ENCODE data around the gene XPR1.
"Not testable (repeated sequence)": the region's sequence is repeated elsewhere in the genome, so short reads cannot be mapped to it uniquely, and the experiment has no call there.

XPR1 gene

GRCh38 chr1:180785291-180785690, 153.5 kb downstream of the XPR1 start:
- DNase-seq (ENCODE audit: low read depth in 2 of 2) = no peak

GRCh38 chr1:180785887-180786286, 154.1 kb downstream of the XPR1 start:
- DNase-seq (ENCODE audit: low read depth in 2 of 2) = no peak

- DNase-seq (ENCODE audit: low read depth in 2 of 2) = no peak
These were observed 154.8 kb downstream of the XPR1 start for GRCh38 chr1:180786624-180787023.

GRCh38 chr1:180787628-180788307, 155.9 kb downstream of the XPR1 start:
- DNase-seq (ENCODE audit: low read depth in 2 of 2) = no peak

GRCh38 chr1:180789460-180789859, 157.6 kb downstream of the XPR1 start:
- no peak for DNase-seq (ENCODE audit: low read depth in 2 of 2)

GRCh38 chr1:180791152-180791551, 159.3 kb downstream of the XPR1 start:
- not testable (repeated sequence) for DNase-seq (ENCODE audit: low read depth in 2 of 2)

- DNase-seq (ENCODE audit: low read depth in 2 of 2) = no peak
These were observed 160.0 kb downstream of the XPR1 start for GRCh38 chr1:180791806-180792205.

- no peak for DNase-seq (ENCODE audit: low read depth in 2 of 2)
These were observed 161.6 kb downstream of the XPR1 start for GRCh38 chr1:180793451-180793850.

GRCh38 chr1:180796897-180797640, 165.2 kb downstream of the XPR1 start:
- no peak for DNase-seq (ENCODE audit: low read depth in 2 of 2)

GRCh38 chr1:180800945-180801344, 169.1 kb downstream of the XPR1 start:
- DNase-seq (ENCODE audit: low read depth in 2 of 2) = no peak

- no peak for DNase-seq (ENCODE audit: low read depth in 2 of 2)
These were observed 171.0 kb downstream of the XPR1 start for GRCh38 chr1:180802813-180803212.

GRCh38 chr1:180805316-180805715, 173.5 kb downstream of the XPR1 start:
- DNase-seq (ENCODE audit: low read depth in 2 of 2) = no peak

GRCh38 chr1:180811298-180811697, 179.5 kb downstream of the XPR1 start:
- DNase-seq (ENCODE audit: low read depth in 2 of 2) = no peak

- DNase-seq (ENCODE audit: low read depth in 2 of 2) = no peak
These were observed 180.1 kb downstream of the XPR1 start for GRCh38 chr1:180811886-180812285.

GRCh38 chr1:180814258-180814657, 182.4 kb downstream of the XPR1 start:
- DNase-seq (ENCODE audit: low read depth in 2 of 2) = no peak

- no peak for DNase-seq (ENCODE audit: low read depth in 2 of 2)
These were observed 183.4 kb downstream of the XPR1 start for GRCh38 chr1:180815188-180815587.

- DNase-seq (ENCODE audit: low read depth in 2 of 2) = no peak
These were observed 184.3 kb downstream of the XPR1 start for GRCh38 chr1:180816132-180816531.

GRCh38 chr1:180821970-180822369, 190.1 kb downstream of the XPR1 start:
- DNase-seq (ENCODE audit: low read depth in 2 of 2) = no peak

GRCh38 chr1:180831507-180831906, 199.7 kb downstream of the XPR1 start:
- DNase-seq (ENCODE audit: low read depth in 2 of 2) = not testable (repeated sequence)

GRCh38 chr1:180833180-180833579, 201.4 kb downstream of the XPR1 start:
- not testable (repeated sequence) for DNase-seq (ENCODE audit: low read depth in 2 of 2)

- no peak for DNase-seq (ENCODE audit: low read depth in 2 of 2)
These were observed 204.6 kb downstream of the XPR1 start for GRCh38 chr1:180836449-180836848.

GRCh38 chr1:180837020-180837419, 205.2 kb downstream of the XPR1 start:
- DNase-seq (ENCODE audit: low read depth in 2 of 2) = no peak

GRCh38 chr1:180838535-180838934, 206.7 kb downstream of the XPR1 start:
- DNase-seq (ENCODE audit: low read depth in 2 of 2) = no peak
